Panc1 (cell line): ENCODE measurements around the gene SLC1A2. TPM values are rescaled to one million over a fixed set of nuclear protein-coding genes. Genes with fewer than 3 reads are reported as not detected.
A peak's percentile ranks its signal among the peaks of the same experiment; 100 is the strongest.

Experiments used
- ATAC-seq: fragments of 200-7000 bp; cut with Tn5 transposase; 2 replicates; pipeline ENCODE4 v1.9.1; 2020; ENCODE audit warnings: mild to moderate bottlenecking, moderate library complexity
- BruUV-seq: library from RNA; stranded (reverse); fragments of 400-500 nt; replicated peaks from 2 replicates; lab custom pipeline; 2021; lab: Mats Ljungman, UMichigan
- CTCF ChIA-PET: fragments of 300-600 bp; sonication (Branson Sonifier 250); formaldehyde crosslinking; loops from one replicate; lab custom pipeline; 2022; ENCODE audit warnings: antibody characterized with exemption; lab: Charles Lee
- POLR2A ChIA-PET: fragments of 300-600 bp; sonication (Branson Sonifier 250); formaldehyde crosslinking; loops from one replicate; lab custom pipeline; 2022; ENCODE audit warnings: antibody characterized with exemption; lab: Charles Lee
- DNase-seq: peaks from one replicate; pipeline ENCODE4 v3.0.0-alpha.2; 2010; ENCODE audit warnings: low read depth, low spot score
- H3K27ac ChIP-seq: 2 replicates; pipeline ENCODE4 v1.5.1; 2011; ENCODE audit warnings: mild to moderate bottlenecking, low read length, inconsistent platforms
- H3K27me3 ChIP-seq: fragments of 200-500 bp; sonication (Bioruptor generic); 2 replicates; pipeline ENCODE4 v1.6.0; 2014; ENCODE audit warnings: low read length, inconsistent platforms; ENCODE audit not compliant: control insufficient read depth, insufficient read depth
- H3K36me3 ChIP-seq: fragments of 200-500 bp; sonication (Bioruptor generic); 2 replicates; pipeline ENCODE4 v1.5.1; 2014; ENCODE audit warnings: inconsistent platforms, mild to moderate bottlenecking, low read length, moderate library complexity; ENCODE audit not compliant: control insufficient read depth, insufficient read depth
- H3K4me1 ChIP-seq: 2 replicates; pipeline ENCODE4 v1.5.1; 2011; ENCODE audit warnings: inconsistent platforms, mild to moderate bottlenecking, low read length, moderate library complexity; ENCODE audit not compliant: control insufficient read depth, insufficient read depth
- H3K4me3 ChIP-seq, 2 experiments: 2 replicates each; pipeline ENCODE4 v1.5.1; 2011 to 2012; ENCODE audit warnings: low read depth in 2 of 2, low read length in 2 of 2, mild to moderate bottlenecking in 2 of 2, inconsistent platforms in 1 of 2, moderate library complexity in 1 of 2
- H3K9me3 ChIP-seq: fragments of 200-500 bp; sonication (Bioruptor generic); 2 replicates; pipeline ENCODE4 v1.5.1; 2014; ENCODE audit warnings: low read depth, mild to moderate bottlenecking, inconsistent platforms, low read length, moderate library complexity; ENCODE audit not compliant: control insufficient read depth, insufficient read depth
- POLR2AphosphoS5 ChIP-seq: IDR thresholded peaks from 2 replicates; pipeline ENCODE4 v1.6.1; 2012; ENCODE audit warnings: mild to moderate bottlenecking, low read depth, low read length, moderate library complexity
- SIN3A ChIP-seq: IDR thresholded peaks from 2 replicates; pipeline ENCODE4 v1.6.1; 2012; ENCODE audit warnings: low read depth, mild to moderate bottlenecking, low read length, moderate library complexity, borderline replicate concordance; ENCODE audit not compliant: insufficient read depth
- TCF7L2 ChIP-seq: IDR thresholded peaks from 2 replicates; pipeline ENCODE4 v1.6.1; 2011; ENCODE audit warnings: mild to moderate bottlenecking, low read depth, low read length, inconsistent platforms
- in situ Hi-C: cut with HindIII; loops from 2 replicates; pipeline ENCODE4 v1.10.0; 2016; ENCODE audit warnings: low sequenced_read_pairs, low pct_unique_long_range_greater_than_20kb
- intact Hi-C: fragments of 100-400 bp; cut with micrococcal nuclease; formaldehyde crosslinking; loops from one replicate; pipeline ENCODE4 v1.10.0; 2022; ENCODE audit not compliant: unreplicated experiment
- total RNA-seq: library from RNA; stranded (reverse); gene quantifications from one replicate; pipeline ENCODE4 v1.2.1, GENCODE V29; 2021; ENCODE audit not compliant: unreplicated experiment
- TF ChIP-seq, protein P1 (sequence below), 2 experiments: IDR thresholded peaks; 2 replicates each; pipeline ENCODE4 v1.6.1; 2011 to 2012; ENCODE audit warnings: low read depth in 2 of 2, control low read depth in 1 of 2, low read length in 1 of 2, mild to moderate bottlenecking in 1 of 2, moderate library complexity in 1 of 2; ENCODE audit not compliant: insufficient read depth in 1 of 2
- TF ChIP-seq, protein P2 (sequence below): fragments of 450-650 bp; IDR thresholded peaks from 2 replicates; pipeline ENCODE4 v1.5.1; 2017; ENCODE audit warnings: mild to moderate bottlenecking

SLC1A2 gene
- total RNA-seq, 1 experiment from 2014 or later = 0.21 TPM

DNA sequence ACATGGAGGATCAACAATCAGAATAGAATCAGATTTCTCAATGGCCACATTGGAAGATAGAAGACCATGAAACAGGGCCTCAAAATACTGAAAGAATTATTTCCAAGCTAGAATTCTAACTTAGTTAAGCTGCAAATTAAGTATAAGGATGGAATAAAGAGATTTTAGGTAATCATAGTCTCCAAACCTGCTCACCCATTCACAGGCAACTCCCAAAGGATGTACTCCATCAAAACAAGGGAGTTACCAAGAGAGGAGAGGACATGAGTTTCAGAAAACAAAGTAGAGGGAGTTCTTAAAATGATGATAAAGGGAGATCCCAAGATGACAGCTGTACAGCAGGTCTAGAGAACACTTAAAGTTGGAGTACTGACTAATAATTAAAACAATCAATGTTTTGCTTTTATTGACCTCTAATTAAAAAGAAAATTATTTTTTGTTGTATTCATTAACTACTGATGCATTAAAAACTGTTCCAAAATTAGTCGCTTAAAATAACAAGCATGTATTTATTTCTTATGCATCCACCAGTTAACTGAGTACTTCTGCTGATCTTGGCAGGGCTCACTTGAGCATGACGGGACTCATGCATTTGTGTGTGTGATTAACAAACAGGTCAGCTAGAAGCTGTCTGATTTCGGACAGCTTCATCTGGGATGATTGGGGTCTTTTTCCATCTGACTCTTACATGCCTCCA lies 184.8 kb downstream of the SLC1A2 start:
- in situ Hi-C loops = no loop called here
- H3K27me3 ChIP-seq = no peaks in the 10 kb centered on the region
- H3K27ac ChIP-seq = no peak overlapping the region
- ATAC-seq = peak; percentile 20; the same call in 1 of the 2 replicates
- no TSS peak for BruUV-seq
- H3K4me3 ChIP-seq = no peak overlapping the region
- H3K36me3 ChIP-seq = peaks cover 12% of the 10 kb centered on the region; the same call in 1 of the 2 replicates
- intact Hi-C loops = loop anchor here (5.0 to 10.0 kb wide), 2 partner anchors 240 to 307 kb away; no protein-coding TSS in a partner anchor
- ChIA-PET CTCF (no interaction called here), POLR2A (no interaction called here)
- peaks cover 28% of the 10 kb centered on the region for H3K4me1 ChIP-seq
- DNase-seq = no peak
- TF ChIP-seq SIN3A = no peak
- no peak for TF ChIP-seq TCF7L2
- TF ChIP-seq POLR2AphosphoS5 = peak; percentile 73
- TF ChIP-seq, protein P1, sequence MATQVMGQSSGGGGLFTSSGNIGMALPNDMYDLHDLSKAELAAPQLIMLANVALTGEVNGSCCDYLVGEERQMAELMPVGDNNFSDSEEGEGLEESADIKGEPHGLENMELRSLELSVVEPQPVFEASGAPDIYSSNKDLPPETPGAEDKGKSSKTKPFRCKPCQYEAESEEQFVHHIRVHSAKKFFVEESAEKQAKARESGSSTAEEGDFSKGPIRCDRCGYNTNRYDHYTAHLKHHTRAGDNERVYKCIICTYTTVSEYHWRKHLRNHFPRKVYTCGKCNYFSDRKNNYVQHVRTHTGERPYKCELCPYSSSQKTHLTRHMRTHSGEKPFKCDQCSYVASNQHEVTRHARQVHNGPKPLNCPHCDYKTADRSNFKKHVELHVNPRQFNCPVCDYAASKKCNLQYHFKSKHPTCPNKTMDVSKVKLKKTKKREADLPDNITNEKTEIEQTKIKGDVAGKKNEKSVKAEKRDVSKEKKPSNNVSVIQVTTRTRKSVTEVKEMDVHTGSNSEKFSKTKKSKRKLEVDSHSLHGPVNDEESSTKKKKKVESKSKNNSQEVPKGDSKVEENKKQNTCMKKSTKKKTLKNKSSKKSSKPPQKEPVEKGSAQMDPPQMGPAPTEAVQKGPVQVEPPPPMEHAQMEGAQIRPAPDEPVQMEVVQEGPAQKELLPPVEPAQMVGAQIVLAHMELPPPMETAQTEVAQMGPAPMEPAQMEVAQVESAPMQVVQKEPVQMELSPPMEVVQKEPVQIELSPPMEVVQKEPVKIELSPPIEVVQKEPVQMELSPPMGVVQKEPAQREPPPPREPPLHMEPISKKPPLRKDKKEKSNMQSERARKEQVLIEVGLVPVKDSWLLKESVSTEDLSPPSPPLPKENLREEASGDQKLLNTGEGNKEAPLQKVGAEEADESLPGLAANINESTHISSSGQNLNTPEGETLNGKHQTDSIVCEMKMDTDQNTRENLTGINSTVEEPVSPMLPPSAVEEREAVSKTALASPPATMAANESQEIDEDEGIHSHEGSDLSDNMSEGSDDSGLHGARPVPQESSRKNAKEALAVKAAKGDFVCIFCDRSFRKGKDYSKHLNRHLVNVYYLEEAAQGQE (IDR thresholded peaks at IDR 0.05; ENCODE audit: insufficient read depth in 1 of 2, low read depth in 2 of 2, low read length in 1 of 2) = no peak
- TF ChIP-seq, protein P2, sequence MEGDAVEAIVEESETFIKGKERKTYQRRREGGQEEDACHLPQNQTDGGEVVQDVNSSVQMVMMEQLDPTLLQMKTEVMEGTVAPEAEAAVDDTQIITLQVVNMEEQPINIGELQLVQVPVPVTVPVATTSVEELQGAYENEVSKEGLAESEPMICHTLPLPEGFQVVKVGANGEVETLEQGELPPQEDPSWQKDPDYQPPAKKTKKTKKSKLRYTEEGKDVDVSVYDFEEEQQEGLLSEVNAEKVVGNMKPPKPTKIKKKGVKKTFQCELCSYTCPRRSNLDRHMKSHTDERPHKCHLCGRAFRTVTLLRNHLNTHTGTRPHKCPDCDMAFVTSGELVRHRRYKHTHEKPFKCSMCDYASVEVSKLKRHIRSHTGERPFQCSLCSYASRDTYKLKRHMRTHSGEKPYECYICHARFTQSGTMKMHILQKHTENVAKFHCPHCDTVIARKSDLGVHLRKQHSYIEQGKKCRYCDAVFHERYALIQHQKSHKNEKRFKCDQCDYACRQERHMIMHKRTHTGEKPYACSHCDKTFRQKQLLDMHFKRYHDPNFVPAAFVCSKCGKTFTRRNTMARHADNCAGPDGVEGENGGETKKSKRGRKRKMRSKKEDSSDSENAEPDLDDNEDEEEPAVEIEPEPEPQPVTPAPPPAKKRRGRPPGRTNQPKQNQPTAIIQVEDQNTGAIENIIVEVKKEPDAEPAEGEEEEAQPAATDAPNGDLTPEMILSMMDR = no peak
- no peaks in the 10 kb centered on the region for H3K9me3 ChIP-seq

DNA sequence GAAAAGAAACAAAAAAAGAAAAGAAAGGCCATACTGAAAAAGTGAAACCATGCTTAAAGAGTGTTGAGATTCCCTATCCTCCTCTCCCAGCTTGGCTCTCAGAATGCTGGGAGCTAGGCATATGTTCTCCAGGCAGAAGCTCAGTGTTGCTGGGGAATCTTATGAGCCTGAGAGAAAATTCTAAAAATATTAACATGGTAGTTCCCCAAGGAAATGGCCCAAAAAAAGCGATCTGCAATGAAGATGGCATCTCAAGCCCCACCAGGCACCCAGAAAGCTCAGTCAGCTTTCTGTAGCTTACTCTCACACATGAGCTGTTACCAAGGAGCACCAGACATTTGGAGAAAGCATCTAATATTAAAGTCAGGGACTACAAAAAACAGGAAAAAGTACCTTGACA lies 185.8 kb downstream of the SLC1A2 start:
- BruUV-seq = no TSS peak
- intact Hi-C loops (loop anchor here (10.0 kb wide), 1 partner anchor 239 kb away; no protein-coding TSS in a partner anchor), in situ Hi-C loops (no loop called here)
- Histone ChIP-seq H3K4me3 (no peak overlapping the region), H3K9me3 (no peaks in the 10 kb centered on the region), H3K27ac (peak overlapping the region; percentile 36), H3K4me1 (peaks cover 38% of the 10 kb centered on the region), H3K36me3 (peaks cover 15% of the 10 kb centered on the region; the same call in 1 of the 2 replicates), H3K27me3 (no peaks in the 10 kb centered on the region)
- peak; percentile 43 for ATAC-seq
- TF ChIP-seq POLR2AphosphoS5 (peak; percentile 22; the same call in 1 of the 2 replicates), TCF7L2 (no peak), SIN3A (no peak)
- TF ChIP-seq, protein P2 = no peak
- TF ChIP-seq, protein P1 (IDR thresholded peaks at IDR 0.05; ENCODE audit: insufficient read depth in 1 of 2, low read depth in 2 of 2, low read length in 1 of 2) = 0 out of 4 replicates have a peak, but pooled peaks of 1 of the 2 experiments have one; percentile 1
- ChIA-PET POLR2A (interaction anchor here (0.6 kb wide), 1 partner anchor 753 kb away, joined by 4 read pairs; no protein-coding TSS in a partner anchor), CTCF (no interaction called here)
- no peak for DNase-seq
